Measurements from ENCODE around the gene SETMAR.

SETMAR gene

GRCh38 chr3:4355401-4356219 is 52.4 kb downstream of the SETMAR start:
- no peak for DNase-seq

GRCh38 chr3:4356220-4356540 is 53.0 kb downstream of the SETMAR start:
- DNase-seq = no peak

GRCh38 chr3:4356546-4357410 is 53.6 kb downstream of the SETMAR start:
- DNase-seq = no peak

- no peak for DNase-seq
Measured at GRCh38 chr3:4358273-4358672, 55.1 kb downstream of the SETMAR start.

- no peak for DNase-seq
Measured at GRCh38 chr3:4359805-4360502, 56.8 kb downstream of the SETMAR start.

- no peak for DNase-seq
Measured at GRCh38 chr3:4360817-4361216, 57.6 kb downstream of the SETMAR start.

- no peak for DNase-seq
Measured at GRCh38 chr3:4362523-4362922, 59.4 kb downstream of the SETMAR start.

Data from NCI-H446 treated with DMSO at 0.1 percent for 48 hours (cell line).